Activated CD8-positive, alpha-beta memory T cell treated with anti-CD3 and anti-CD28 coated beads, Interleukin-2, amount 50 U/mL, for 4 hours (primary cell): ENCODE data around the gene DHCR24.

Experiments used
- DNase-seq: peaks from one replicate; pipeline ENCODE4 v3.0.0-alpha.2; 2020

Gene DHCR24

GRCh38 chr1:54814571-54814970, 72.4 kb downstream of the DHCR24 start:
- no peak for DNase-seq

- no peak for DNase-seq
Measured at GRCh38 chr1:54814126-54814498, 72.9 kb downstream of the DHCR24 start.

GRCh38 chr1:54813485-54814125, 73.4 kb downstream of the DHCR24 start:
- no peak for DNase-seq

- no peak for DNase-seq
Measured at GRCh38 chr1:54812801-54813484, 74.1 kb downstream of the DHCR24 start.

- DNase-seq = no peak
Measured at GRCh38 chr1:54811739-54812655, 75.0 kb downstream of the DHCR24 start.

GRCh38 chr1:54811066-54811465, 75.9 kb downstream of the DHCR24 start:
- no peak for DNase-seq

- peak; percentile 67 for DNase-seq
Measured at GRCh38 chr1:54810153-54810942, 76.6 kb downstream of the DHCR24 start.

GRCh38 chr1:54809496-54810074, 77.4 kb downstream of the DHCR24 start:
- DNase-seq = no peak

- DNase-seq = no peak
Measured at GRCh38 chr1:54808443-54809207, 78.4 kb downstream of the DHCR24 start.

GRCh38 chr1:54807756-54808155, 79.2 kb downstream of the DHCR24 start:
- no peak for DNase-seq

GRCh38 chr1:54806931-54807611, 79.9 kb downstream of the DHCR24 start:
- no peak for DNase-seq

- no peak for DNase-seq
Measured at GRCh38 chr1:54805981-54806381, 81.0 kb downstream of the DHCR24 start.

GRCh38 chr1:54805466-54805865, 81.5 kb downstream of the DHCR24 start:
- no peak for DNase-seq

- no peak for DNase-seq
Measured at GRCh38 chr1:54804471-54805132, 82.4 kb downstream of the DHCR24 start.

GRCh38 chr1:54803761-54804470, 83.1 kb downstream of the DHCR24 start:
- DNase-seq = no peak

- DNase-seq = peak; percentile 73
Measured at GRCh38 chr1:54800899-54801759, 85.9 kb downstream of the DHCR24 start, which contains the start of gene TTC22. TTC22 (minus strand) TSS chr1:54801323; CDS start chr1:54801163, 160 bp downstream.

GRCh38 chr1:54800041-54800898, 86.7 kb downstream of the DHCR24 start:
- DNase-seq = no peak
